ENCODE results near the gene ITFG1. TPM values are rescaled to one million over a fixed set of nuclear protein-coding genes. Genes with fewer than 3 reads are reported as not detected.
"Not testable (repeated sequence)": the region's sequence is repeated elsewhere in the genome, so short reads cannot be mapped to it uniquely, and the experiment has no call there.

Gene ITFG1
- total RNA-seq, 1 donor = 58.6 TPM

DNA sequence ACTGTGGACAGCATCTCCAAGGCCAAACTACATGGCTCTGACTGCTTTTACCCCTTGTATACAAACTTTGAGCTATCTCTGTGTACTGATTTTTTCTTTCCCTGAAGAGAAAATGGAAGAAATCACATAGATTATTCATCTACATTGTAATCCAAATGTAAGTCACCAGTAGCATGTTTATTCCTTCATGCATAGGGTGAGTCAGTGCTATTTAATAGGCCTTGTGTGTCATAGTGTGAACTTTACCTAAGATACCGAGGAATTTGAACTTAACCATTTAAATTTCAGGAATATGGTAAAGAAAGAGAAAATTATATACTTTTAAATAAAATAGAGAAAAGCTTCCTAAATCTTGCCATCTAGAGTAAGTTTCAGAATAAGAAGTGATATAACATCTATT lies 16.8 kb upstream of the ITFG1 start:
- Histone ChIP-seq H2AFZ (ENCODE audit: low read length) (no peak overlapping the region), H3K4me1 (ENCODE audit: insufficient read depth, low read length) (peaks cover 8% of the 10 kb centered on the region), H3K79me2 (ENCODE audit: insufficient read depth, low read length) (peaks cover 33% of the 10 kb centered on the region), H3K9me3 (ENCODE audit: low read depth, low read length) (no peaks in the 10 kb centered on the region), H3K36me3 (ENCODE audit: insufficient read depth, low read length) (no peaks in the 10 kb centered on the region), H3K27me3 (ENCODE audit: insufficient read depth, low read length) (no peaks in the 10 kb centered on the region), H3K4me3 (ENCODE audit: insufficient read depth, low read length) (no peak overlapping the region), H3K27ac (ENCODE audit: low read depth, low read length) (no peak overlapping the region), H4K20me1 (ENCODE audit: insufficient read depth, low read length) (peaks cover 2% of the 10 kb centered on the region), H3K4me2 (ENCODE audit: insufficient read depth, low read length) (no peak overlapping the region)
- peak; percentile 53 for DNase-seq (ENCODE audit: insufficient read length, low spot score, missing footprints)
- TF ChIP-seq, protein P1, sequence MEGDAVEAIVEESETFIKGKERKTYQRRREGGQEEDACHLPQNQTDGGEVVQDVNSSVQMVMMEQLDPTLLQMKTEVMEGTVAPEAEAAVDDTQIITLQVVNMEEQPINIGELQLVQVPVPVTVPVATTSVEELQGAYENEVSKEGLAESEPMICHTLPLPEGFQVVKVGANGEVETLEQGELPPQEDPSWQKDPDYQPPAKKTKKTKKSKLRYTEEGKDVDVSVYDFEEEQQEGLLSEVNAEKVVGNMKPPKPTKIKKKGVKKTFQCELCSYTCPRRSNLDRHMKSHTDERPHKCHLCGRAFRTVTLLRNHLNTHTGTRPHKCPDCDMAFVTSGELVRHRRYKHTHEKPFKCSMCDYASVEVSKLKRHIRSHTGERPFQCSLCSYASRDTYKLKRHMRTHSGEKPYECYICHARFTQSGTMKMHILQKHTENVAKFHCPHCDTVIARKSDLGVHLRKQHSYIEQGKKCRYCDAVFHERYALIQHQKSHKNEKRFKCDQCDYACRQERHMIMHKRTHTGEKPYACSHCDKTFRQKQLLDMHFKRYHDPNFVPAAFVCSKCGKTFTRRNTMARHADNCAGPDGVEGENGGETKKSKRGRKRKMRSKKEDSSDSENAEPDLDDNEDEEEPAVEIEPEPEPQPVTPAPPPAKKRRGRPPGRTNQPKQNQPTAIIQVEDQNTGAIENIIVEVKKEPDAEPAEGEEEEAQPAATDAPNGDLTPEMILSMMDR (IDR thresholded peaks at IDR 0.05; ENCODE audit: extremely low read depth, low read depth, low read length) = no peak

DNA sequence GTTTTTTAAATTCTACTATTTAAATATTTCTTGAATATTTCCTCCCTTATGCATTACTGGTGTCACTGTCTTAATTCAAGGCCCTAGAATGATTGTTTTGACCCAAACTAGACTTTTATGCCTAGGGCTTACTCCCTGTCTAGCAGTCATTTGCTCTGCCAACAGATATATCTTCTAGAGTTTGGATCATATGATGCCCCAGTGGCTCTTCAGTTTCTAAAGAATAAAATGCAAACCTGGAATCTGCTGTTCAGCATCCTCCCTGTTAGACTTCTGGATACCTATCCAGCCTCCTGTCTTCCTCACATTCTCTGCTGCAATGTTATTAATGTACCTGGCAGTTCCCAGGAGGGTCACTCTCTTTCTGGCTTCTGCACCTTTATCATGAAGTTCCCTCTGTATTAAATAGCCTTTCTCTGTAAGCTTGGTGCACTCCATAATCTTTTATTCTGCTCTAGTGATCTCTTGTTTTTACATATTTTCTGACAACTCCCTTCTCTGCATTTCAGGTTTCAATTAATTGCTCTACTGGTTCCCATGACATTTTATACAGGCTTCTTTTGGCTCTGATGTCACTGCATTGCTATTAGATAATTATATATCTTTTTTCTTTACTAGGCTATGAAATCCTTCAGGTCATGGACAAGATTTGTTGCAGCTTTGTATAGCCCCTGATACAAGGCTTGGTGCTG lies 15.9 kb upstream of the ITFG1 start:
- H3K27ac ChIP-seq (ENCODE audit: low read depth, low read length) = no peak overlapping the region
- H3K4me2 ChIP-seq (ENCODE audit: insufficient read depth, low read length) = no peak overlapping the region
- TF ChIP-seq, protein P1 (IDR thresholded peaks at IDR 0.05; ENCODE audit: extremely low read depth, low read depth, low read length) = no peak
- peaks cover 2% of the 10 kb centered on the region for H4K20me1 ChIP-seq (ENCODE audit: insufficient read depth, low read length)
- H2AFZ ChIP-seq (ENCODE audit: low read length) = no peak overlapping the region
- no peaks in the 10 kb centered on the region for H3K36me3 ChIP-seq (ENCODE audit: insufficient read depth, low read length)
- no peaks in the 10 kb centered on the region for H3K27me3 ChIP-seq (ENCODE audit: insufficient read depth, low read length)
- peak; percentile 15 for DNase-seq (ENCODE audit: insufficient read length, low spot score, missing footprints)
- peaks cover 35% of the 10 kb centered on the region for H3K79me2 ChIP-seq (ENCODE audit: insufficient read depth, low read length)
- H3K9me3 ChIP-seq (ENCODE audit: low read depth, low read length) = no peaks in the 10 kb centered on the region
- peaks cover 8% of the 10 kb centered on the region for H3K4me1 ChIP-seq (ENCODE audit: insufficient read depth, low read length)
- H3K4me3 ChIP-seq (ENCODE audit: insufficient read depth, low read length) = no peak overlapping the region

DNA sequence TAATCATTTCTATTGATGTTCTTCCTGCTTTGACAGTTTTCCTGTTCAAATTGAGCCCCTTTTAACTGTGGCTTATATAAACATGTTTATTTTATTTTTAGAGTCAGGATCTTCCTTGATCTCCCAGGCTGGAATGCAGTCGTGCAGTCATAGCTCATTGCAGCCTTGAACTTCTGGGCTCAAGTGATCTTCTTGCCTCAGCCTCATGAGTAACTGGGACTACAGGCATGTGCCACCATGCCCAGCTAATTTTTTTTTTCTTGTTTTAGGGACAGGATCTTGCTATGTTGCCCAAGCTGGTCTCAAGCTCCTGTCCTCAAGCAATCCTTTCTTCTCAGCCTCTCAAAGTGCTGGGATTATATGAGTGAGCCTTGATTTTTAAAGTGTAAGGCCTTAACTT lies 14.9 kb upstream of the ITFG1 start:
- DNase-seq (ENCODE audit: insufficient read length, low spot score, missing footprints) = no peak
- H4K20me1 ChIP-seq (ENCODE audit: insufficient read depth, low read length) = no peaks in the 10 kb centered on the region
- no peaks in the 10 kb centered on the region for H3K27me3 ChIP-seq (ENCODE audit: insufficient read depth, low read length)
- no peak overlapping the region for H3K4me2 ChIP-seq (ENCODE audit: insufficient read depth, low read length)
- no peak overlapping the region for H2AFZ ChIP-seq (ENCODE audit: low read length)
- no peaks in the 10 kb centered on the region for H3K9me3 ChIP-seq (ENCODE audit: low read depth, low read length)
- peaks cover 36% of the 10 kb centered on the region for H3K79me2 ChIP-seq (ENCODE audit: insufficient read depth, low read length)
- H3K4me3 ChIP-seq (ENCODE audit: insufficient read depth, low read length) = no peak overlapping the region
- H3K36me3 ChIP-seq (ENCODE audit: insufficient read depth, low read length) = no peaks in the 10 kb centered on the region
- H3K27ac ChIP-seq (ENCODE audit: low read depth, low read length) = peak overlapping the region; percentile 22
- peaks cover 8% of the 10 kb centered on the region for H3K4me1 ChIP-seq (ENCODE audit: insufficient read depth, low read length)
- TF ChIP-seq, protein P1 (IDR thresholded peaks at IDR 0.05; ENCODE audit: extremely low read depth, low read depth, low read length) = no peak

DNA sequence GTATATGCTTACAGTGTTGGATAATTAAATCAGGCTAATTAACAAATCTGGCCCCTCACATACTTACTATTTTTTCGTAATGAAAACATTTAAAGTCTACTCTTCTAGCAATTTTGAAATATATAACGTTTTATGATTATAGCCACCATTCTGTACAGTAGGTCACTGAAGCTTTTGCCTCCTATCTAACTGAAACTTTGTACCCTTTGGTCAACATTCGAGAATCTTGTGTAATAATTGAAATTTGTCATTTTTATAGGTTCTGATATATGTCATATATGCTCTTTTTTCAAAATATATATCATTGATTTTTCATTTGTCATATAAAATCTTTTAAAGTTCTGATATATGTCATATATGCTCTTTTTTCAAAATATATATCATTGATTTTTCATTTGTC lies 12.9 kb upstream of the ITFG1 start:
- Histone ChIP-seq H3K9me3 (ENCODE audit: low read depth, low read length) (no peaks in the 10 kb centered on the region), H2AFZ (ENCODE audit: low read length) (no peak overlapping the region), H3K4me2 (ENCODE audit: insufficient read depth, low read length) (no peak overlapping the region), H4K20me1 (ENCODE audit: insufficient read depth, low read length) (no peaks in the 10 kb centered on the region), H3K79me2 (ENCODE audit: insufficient read depth, low read length) (peaks cover 37% of the 10 kb centered on the region), H3K4me1 (ENCODE audit: insufficient read depth, low read length) (peaks cover 8% of the 10 kb centered on the region), H3K27ac (ENCODE audit: low read depth, low read length) (no peak overlapping the region), H3K36me3 (ENCODE audit: insufficient read depth, low read length) (no peaks in the 10 kb centered on the region), H3K4me3 (ENCODE audit: insufficient read depth, low read length) (no peak overlapping the region), H3K27me3 (ENCODE audit: insufficient read depth, low read length) (no peaks in the 10 kb centered on the region)
- no peak for DNase-seq (ENCODE audit: insufficient read length, low spot score, missing footprints)
- TF ChIP-seq, protein P1 (IDR thresholded peaks at IDR 0.05; ENCODE audit: extremely low read depth, low read depth, low read length) = no peak

DNA sequence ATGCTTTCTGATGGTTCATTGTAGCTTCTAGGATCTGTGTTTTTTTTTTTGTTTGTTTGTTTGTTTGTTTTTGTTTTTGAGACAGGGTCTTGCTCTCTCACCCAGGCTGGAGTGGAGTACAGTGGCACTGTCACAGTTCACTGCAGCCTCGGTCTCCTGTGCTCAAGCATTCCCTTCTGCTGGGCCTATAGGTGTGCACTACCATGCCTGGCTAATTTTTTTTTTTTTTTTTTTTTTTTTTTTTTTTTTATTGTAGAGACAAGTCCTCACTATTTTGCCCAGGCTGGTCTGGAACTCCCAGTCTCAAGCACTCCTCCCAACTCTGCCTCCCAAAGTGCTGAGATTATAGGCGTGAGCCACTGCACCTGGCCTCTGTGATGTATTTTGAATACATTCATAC lies 12.1 kb upstream of the ITFG1 start:
- not testable (repeated sequence) for H3K9me3 ChIP-seq (ENCODE audit: low read depth, low read length); H3K4me2 ChIP-seq (ENCODE audit: insufficient read depth, low read length); H3K27ac ChIP-seq (ENCODE audit: low read depth, low read length); H3K4me3 ChIP-seq (ENCODE audit: insufficient read depth, low read length); H3K36me3 ChIP-seq (ENCODE audit: insufficient read depth, low read length); H3K4me1 ChIP-seq (ENCODE audit: insufficient read depth, low read length); DNase-seq (ENCODE audit: insufficient read length, low spot score, missing footprints); H4K20me1 ChIP-seq (ENCODE audit: insufficient read depth, low read length); H2AFZ ChIP-seq (ENCODE audit: low read length); H3K27me3 ChIP-seq (ENCODE audit: insufficient read depth, low read length)
- peaks cover 34% of the 10 kb centered on the region for H3K79me2 ChIP-seq (ENCODE audit: insufficient read depth, low read length)

Data from osteoblast (primary cell).